Gastroesophageal sphincter (tissue), 4 donors: ENCODE results near the gene LRRC3C. TPM values are rescaled to one million over a fixed set of nuclear protein-coding genes. Genes with fewer than 3 reads are reported as not detected.

Experiments used
- ATAC-seq: fragments of 150-250 bp; one replicate; pipeline ENCODE4 v1.9.1; 2016; ENCODE audit warnings: mild to moderate bottlenecking, moderate library complexity
- H3K27ac ChIP-seq, 4 donors: fragments of 200-600 bp; sonication (generic) in 3 of 4; 1 replicate in 3 of 4; 2 replicates in 1 of 4; pipeline ENCODE4 v1.5.1; 2016 to 2019
- H3K27me3 ChIP-seq: fragments of 200-600 bp; sonication (generic); one replicate; pipeline ENCODE4 v1.5.1; 2019
- H3K36me3 ChIP-seq, 2 donors: fragments of 200-600 bp; sonication (generic); one replicate each; pipeline ENCODE4 v1.5.1; 2019; ENCODE audit warnings: control low read depth in 1 of 2
- H3K4me1 ChIP-seq, 3 donors: fragments of 200-600 bp; sonication (generic); 1 replicate in 2 of 3; 2 replicates in 1 of 3; pipeline ENCODE4 v1.5.1; 2016 to 2019; ENCODE audit warnings: control low read depth in 2 of 3
- H3K4me3 ChIP-seq, 2 donors: fragments of 200-600 bp; sonication (generic); one replicate each; pipeline ENCODE4 v1.5.1; 2019; ENCODE audit warnings: mild to moderate bottlenecking in 1 of 2, moderate library complexity in 1 of 2
- H3K9me3 ChIP-seq, 3 donors: fragments of 200-600 bp; sonication (generic); one replicate each; pipeline ENCODE4 v1.5.1; 2017 to 2019; ENCODE audit warnings: control low read depth in 2 of 3
- CTCF ChIP-seq, 4 experiments: fragments of 200-600 bp in 2 of 4; fragments of 450-650 bp in 2 of 4; sonication (generic) in 1 of 4; IDR thresholded peaks; one replicate each; pipeline ENCODE4 v1.5.1; 2017 to 2019; ENCODE audit warnings: antibody characterized with exemption in 4 of 4, mild to moderate bottlenecking in 2 of 4, moderate library complexity in 2 of 4
- EP300 ChIP-seq: sonication (generic); formaldehyde crosslinking; IDR thresholded peaks from one replicate; pipeline ENCODE4 v1.6.1; 2017; ENCODE audit warnings: antibody characterized with exemption, mild to moderate bottlenecking
- POLR2A ChIP-seq, 2 donors: fragments of 450-650 bp; IDR thresholded peaks; one replicate each; pipeline ENCODE4 v1.6.1; 2017; ENCODE audit warnings: antibody characterized with exemption in 2 of 2, mild to moderate bottlenecking in 2 of 2, moderate library complexity in 1 of 2
- POLR2AphosphoS5 ChIP-seq: sonication (generic); formaldehyde crosslinking; IDR thresholded peaks from one replicate; pipeline ENCODE4 v1.6.1; 2017; ENCODE audit warnings: antibody characterized with exemption
- WGBS, 2 donors: methylation state at CpG; one replicate each; pipeline ENCODE4 v1.1.5; 2018; ENCODE audit warnings: low coverage in 1 of 2; 5-methylcytosine and 5-hydroxymethylcytosine counted together
- total RNA-seq, 4 donors: library from RNA; depleted of rRNA; stranded (reverse); fragments of >200 nt; gene quantifications; one replicate each; pipeline ENCODE4 v1.1.0, GENCODE V29; 2016

The LRRC3C gene
- total RNA-seq, 4 donors from 2014 or later: 1.1 TPM; not detected in 3

DNA sequence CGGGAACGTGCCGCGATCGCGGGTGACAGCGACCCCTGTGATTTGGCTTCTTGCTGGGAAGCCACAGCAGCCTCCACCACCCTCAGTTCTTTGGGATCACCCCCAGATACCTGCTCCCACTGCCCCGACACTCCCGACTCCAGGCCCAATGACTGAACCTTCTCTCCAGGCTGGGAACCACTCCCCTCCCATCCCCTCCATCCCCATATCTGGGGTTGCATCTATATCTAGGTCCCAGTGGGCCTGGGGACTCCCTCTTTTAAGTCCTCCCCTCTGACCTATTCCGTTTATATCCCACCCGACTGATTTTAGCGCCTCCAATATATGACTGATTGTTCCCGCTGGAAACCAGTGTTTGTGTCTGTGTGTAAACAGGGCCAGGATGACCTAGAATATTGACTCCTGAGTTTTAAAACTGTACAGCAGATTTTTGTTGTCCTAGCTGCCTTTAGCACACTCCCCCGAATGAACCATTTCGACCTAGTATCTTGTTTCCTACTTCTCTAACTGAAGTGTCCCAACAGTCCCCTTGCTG, 53.7 kb downstream of the LRRC3C start:
- H3K27ac ChIP-seq: peak overlapping the region; percentile 89 to 98 (median 94)
- H3K4me3 ChIP-seq: peak overlapping the region; percentile 67 to 97
- H3K9me3 ChIP-seq: no peaks in the 10 kb centered on the region
- 0 to 2% methylated on average over 6 to 9 of the region's 15 CpGs for WGBS, 2 donors
- TF ChIP-seq CTCF (IDR thresholded peaks at IDR 0.05) (no peak), POLR2A (IDR thresholded peaks at IDR 0.05) (no peak), POLR2AphosphoS5 (no peak), EP300 (no peak)
- no peak for ATAC-seq
- peaks cover 0 to 38% (median 17%) of the 10 kb centered on the region in 3 donors for H3K4me1 ChIP-seq
- peaks cover 14% of the 10 kb centered on the region for H3K27me3 ChIP-seq
- peaks cover 0 to 28% of the 10 kb centered on the region in 2 donors for H3K36me3 ChIP-seq

GRCh38 chr17:39981766-39982375, 54.3 kb downstream of the LRRC3C start:
- Histone ChIP-seq H3K4me1 (peaks cover 0 to 38% (median 17%) of the 10 kb centered on the region in 3 donors), H3K4me3 (peak overlapping the region; percentile 67 to 97), H3K36me3 (peaks cover 2 to 34% of the 10 kb centered on the region in 2 donors), H3K27me3 (peaks cover 8% of the 10 kb centered on the region), H3K27ac (peak overlapping the region in 3 of 4 donors; percentile 90 to 98 (median 97)), H3K9me3 (no peaks in the 10 kb centered on the region)
- no peak for TF ChIP-seq CTCF (IDR thresholded peaks at IDR 0.05)
- no peak for ATAC-seq
- 25 to 31% methylated on average over 6 to 7 of the region's 7 CpGs for WGBS, 2 donors

DNA sequence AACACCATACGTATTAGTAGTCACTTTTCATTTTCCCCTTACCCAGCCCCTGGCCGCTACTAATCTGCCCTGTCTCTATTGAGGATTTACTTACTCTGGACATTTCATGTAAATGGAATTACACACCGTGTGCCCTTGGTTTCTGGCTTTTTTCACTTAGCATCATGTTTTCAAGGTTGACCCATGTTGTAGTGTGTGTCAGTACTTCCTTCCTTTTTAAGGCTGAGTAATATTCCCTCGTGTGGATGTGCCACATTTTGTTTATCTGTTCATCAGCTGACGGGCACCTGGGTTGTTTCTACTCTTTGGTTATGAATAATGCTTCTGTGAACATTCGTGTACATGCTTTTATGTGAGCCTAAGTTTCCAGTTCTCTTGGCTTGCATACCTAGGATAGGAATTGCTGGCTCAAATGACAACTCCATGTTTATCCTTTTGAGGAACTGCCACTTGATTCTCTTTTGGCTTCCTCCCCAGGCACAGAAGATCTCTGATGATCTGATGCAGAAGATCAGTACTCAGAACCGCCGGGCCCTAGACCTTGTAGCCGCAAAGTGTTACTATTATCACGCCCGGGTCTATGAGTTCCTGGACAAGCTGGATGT, 60.8 kb downstream of the LRRC3C start:
- peaks cover 9 to 98% of the 10 kb centered on the region in 2 donors for H3K36me3 ChIP-seq
- ATAC-seq: no peak
- peaks cover 0 to 10% (median 0%) of the 10 kb centered on the region in 3 donors for H3K4me1 ChIP-seq
- TF ChIP-seq POLR2A (IDR thresholded peaks at IDR 0.05) (no peak), POLR2AphosphoS5 (no peak), CTCF (IDR thresholded peaks at IDR 0.05) (no peak), EP300 (no peak)
- H3K27me3 ChIP-seq: no peaks in the 10 kb centered on the region
- no peak overlapping the region for H3K4me3 ChIP-seq
- H3K27ac ChIP-seq: no peak overlapping the region
- no peaks in the 10 kb centered on the region for H3K9me3 ChIP-seq
- 76 to 100% methylated on average over 2 to 6 of the region's 11 CpGs for WGBS, 2 donors

- Histone ChIP-seq H3K27ac (no peak overlapping the region), H3K27me3 (no peaks in the 10 kb centered on the region), H3K4me3 (no peak overlapping the region), H3K36me3 (peaks cover under 1 to 96% of the 10 kb centered on the region in 2 donors), H3K9me3 (no peaks in the 10 kb centered on the region), H3K4me1 (peaks cover 0 to 14% (median 3%) of the 10 kb centered on the region in 3 donors)
- no peak for ATAC-seq
- 85 to 89% methylated on average over 4 to 8 of the region's 11 CpGs for WGBS, 2 donors
- TF ChIP-seq POLR2A (IDR thresholded peaks at IDR 0.05) (no peak), POLR2AphosphoS5 (no peak), CTCF (IDR thresholded peaks at IDR 0.05) (no peak), EP300 (no peak)
Measured at GRCh38 chr17:39994448-39994847, 66.9 kb downstream of the LRRC3C start.

Other genes starting within 250 kb of the LRRC3C start
- 10 to 100 TPM in 3 of 4 donors, 1 to 10 TPM in 1; 9.9 to 13.6 (median 11.1) TPM for gene PGAP3, start 239.7 kb upstream of the LRRC3C start, total RNA-seq
- gene ERBB2, start 227.7 kb upstream of the LRRC3C start, total RNA-seq: 10 to 100 TPM; 43.3 to 60.8 (median 48.2) TPM
- 10 to 100 TPM; 39.4 to 72.4 (median 45.2) TPM for gene MIEN1, start 197.2 kb upstream of the LRRC3C start, total RNA-seq
- gene GRB7, start 189.8 kb upstream of the LRRC3C start, total RNA-seq: 1 to 10 TPM in 1 of 4 donors, under 1 TPM in 1, not detected in 2; 0.85 to 5.8 TPM
- 1 to 10 TPM in 2 of 4 donors, under 1 TPM in 2; 0.62 to 1.5 (median 0.95) TPM for gene IKZF3, start 63.4 kb upstream of the LRRC3C start, total RNA-seq
- gene ZPBP2, start 59.5 kb upstream of the LRRC3C start, total RNA-seq: not detected
- gene GSDMB, start 9.1 kb upstream of the LRRC3C start, total RNA-seq: 1 to 10 TPM; 1.1 to 7.9 (median 3.0) TPM
- 10 to 100 TPM; 41.9 to 51.2 (median 46.9) TPM for gene ORMDL3, start 131 bp upstream of the LRRC3C start, total RNA-seq
- gene GSDMA, start 35.3 kb downstream of the LRRC3C start, total RNA-seq: 1 to 10 TPM in 1 of 4 donors, under 1 TPM in 2, not detected in 1; 0.35 to 1.6 (median 0.54) TPM
- 100 to 1,000 TPM in 1 of 4 donors, 10 to 100 TPM in 3; 65.1 to 105 (median 78.8) TPM for gene PSMD3, start 53.1 kb downstream of the LRRC3C start, total RNA-seq
- 1 to 10 TPM in 1 of 4 donors, not detected in 3; 9.3 TPM for gene CSF3, start 87.7 kb downstream of the LRRC3C start, total RNA-seq
- 10 to 100 TPM; 42.1 to 57.9 (median 50.3) TPM for gene MED24, start 126.7 kb downstream of the LRRC3C start, total RNA-seq
- gene THRA, start 135.2 kb downstream of the LRRC3C start, total RNA-seq: 100 to 1,000 TPM in 2 of 4 donors, 10 to 100 TPM in 2; 84.8 to 133 (median 102) TPM
- gene NR1D1, start 172.9 kb downstream of the LRRC3C start, total RNA-seq: 10 to 100 TPM in 3 of 4 donors, 1 to 10 TPM in 1; 1.5 to 20.4 (median 18.3) TPM
- gene MSL1, start 194.2 kb downstream of the LRRC3C start, total RNA-seq: 100 to 1,000 TPM in 1 of 4 donors, 10 to 100 TPM in 3; 67.0 to 107 (median 88.1) TPM
- gene CASC3, start 212.8 kb downstream of the LRRC3C start, total RNA-seq: 100 to 1,000 TPM in 1 of 4 donors, 10 to 100 TPM in 3; 63.1 to 114 (median 89.1) TPM
- gene RAPGEFL1, start 249.7 kb downstream of the LRRC3C start, total RNA-seq: 1 to 10 TPM; 2.4 to 5.2 (median 3.3) TPM